GM12878 (cell line): ENCODE data around the gene CPB2. TPM values are rescaled to one million over a fixed set of nuclear protein-coding genes. Genes with fewer than 3 reads are reported as not detected.

Source experiments
- ATAC-seq: fragments of 200-7000 bp; cut with Tn5 transposase; 3 replicates; pipeline ENCODE4 v1.9.1; 2020; ENCODE audit warnings: mild to moderate bottlenecking, moderate library complexity
- BruUV-seq: library from RNA; stranded (reverse); fragments of 400-500 nt; replicated peaks from 2 replicates; lab custom pipeline; 2021; lab: Mats Ljungman, UMichigan
- CTCF ChIA-PET: fragments of 300-600 bp; sonication (Branson Sonifier 250); formaldehyde crosslinking; extraction: SDS; loops from one replicate; lab custom pipeline; 2021; ENCODE audit warnings: inconsistent platforms; lab: Yijun Ruan, JAX
- POLR2A ChIA-PET: fragments of 350-600 bp; formaldehyde crosslinking; extraction: SDS; loops from one replicate; lab custom pipeline; 2021; ENCODE audit warnings: inconsistent platforms; lab: Charles Lee
- RAD21 ChIA-PET: fragments of 300-600 bp; sonication (Branson Sonifier 250); formaldehyde crosslinking; loops from one replicate; lab custom pipeline; 2023; ENCODE audit warnings: antibody characterized with exemption; ENCODE audit not compliant: unreplicated experiment; lab: Charles Lee
- SMC1A ChIA-PET: fragments of 300-600 bp; sonication (Branson Sonifier 250); formaldehyde crosslinking; loops from one replicate; lab custom pipeline; 2023; ENCODE audit not compliant: unreplicated experiment, uncharacterized antibody; lab: Charles Lee
- DNase-seq: peaks from one replicate; pipeline ENCODE4 v3.0.0-alpha.2; 2011; ENCODE audit warnings: low read depth, low spot score
- FAIRE-seq: peaks from 3 replicates; lab custom pipeline; 2011; peaks lifted over from hg19 to GRCh38; lab: Jason Lieb, UNC
- H2AFZ ChIP-seq: 2 replicates; pipeline ENCODE4 v1.6.0; 2011; ENCODE audit warnings: low read depth, low read length, control low read depth; ENCODE audit not compliant: control insufficient read depth
- H3K27ac ChIP-seq: 2 replicates; pipeline ENCODE4 v1.5.1; 2011; ENCODE audit warnings: control low read depth; ENCODE audit not compliant: control insufficient read depth, insufficient read depth
- H3K27me3 ChIP-seq, 2 experiments: replicated peaks in 1 of 2; 2 replicates each; pipeline versions ENCODE4 v1.6.0 to v1.6.1; 2011; ENCODE audit warnings: low read length in 1 of 2; ENCODE audit not compliant: control insufficient read depth in 2 of 2, insufficient read depth in 2 of 2
- H3K36me3 ChIP-seq, 2 experiments: 2 replicates each; pipeline ENCODE4 v1.5.1; 2011; ENCODE audit warnings: low read length in 1 of 2; ENCODE audit not compliant: control insufficient read depth in 2 of 2, insufficient read depth in 2 of 2
- H3K4me1 ChIP-seq: 2 replicates; pipeline ENCODE4 v1.6.1; 2011; ENCODE audit warnings: mild to moderate bottlenecking, low read length, moderate library complexity, mixed read lengths; ENCODE audit not compliant: control insufficient read depth, insufficient read depth
- H3K4me2 ChIP-seq: 2 replicates; pipeline ENCODE4 v1.6.0; 2011; ENCODE audit warnings: control low read depth; ENCODE audit not compliant: control insufficient read depth, insufficient read depth
- H3K4me3 ChIP-seq: fragments of 200-600 bp; sonication (generic); 2 replicates; pipeline ENCODE4 v1.5.1; 2016
- H3K79me2 ChIP-seq: 2 replicates; pipeline ENCODE4 v1.6.0; 2011; ENCODE audit warnings: low read length; ENCODE audit not compliant: control insufficient read depth, insufficient read depth
- H3K9ac ChIP-seq: 2 replicates; pipeline ENCODE4 v1.8.0; 2011; ENCODE audit warnings: low read length, control low read depth, mixed read lengths; ENCODE audit not compliant: control insufficient read depth, insufficient read depth
- H3K9me3 ChIP-seq: replicated peaks from 3 replicates; pipeline ENCODE4 v1.5.1; 2011; ENCODE audit warnings: mild to moderate bottlenecking, low read length; ENCODE audit not compliant: control insufficient read depth, insufficient read depth
- H4K20me1 ChIP-seq: 2 replicates; pipeline ENCODE4 v1.6.0; 2011; ENCODE audit not compliant: control insufficient read depth, insufficient read depth
- ETV6 ChIP-seq, 2 experiments: fragments of 450-650 bp in 1 of 2; IDR thresholded peaks in 1 of 2; conservative IDR thresholded peaks in 1 of 2; 2 replicates each; pipeline ENCODE4 v1.6.1; 2014; ENCODE audit warnings: antibody characterized with exemption in 1 of 2, borderline replicate concordance in 1 of 2, low read depth in 1 of 2, mild to moderate bottlenecking in 1 of 2, moderate library complexity in 1 of 2
- GABPA ChIP-seq: IDR thresholded peaks from 2 replicates; pipeline ENCODE4 v1.6.1; 2014; ENCODE audit warnings: antibody characterized with exemption, low read depth, mild to moderate bottlenecking, inconsistent platforms
- NR2C1 ChIP-seq: fragments of 450-650 bp; IDR thresholded peaks from 2 replicates; pipeline ENCODE4 v1.6.1; 2017; ENCODE audit warnings: antibody characterized with exemption, mild to moderate bottlenecking, moderate library complexity
- PAX8 ChIP-seq: fragments of 450-650 bp; IDR thresholded peaks from 2 replicates; pipeline ENCODE4 v1.6.1; 2017; ENCODE audit warnings: mild to moderate bottlenecking, moderate library complexity
- RAD21 ChIP-seq: IDR thresholded peaks from 2 replicates; pipeline ENCODE4 v1.6.1; 2011; ENCODE audit warnings: mild to moderate bottlenecking, low read depth, low read length, moderate library complexity; ENCODE audit not compliant: insufficient read depth
- RBBP5 ChIP-seq: fragments of 200-600 bp; sonication (generic); conservative IDR thresholded peaks from 2 replicates; pipeline ENCODE4 v1.6.1; 2016
- TAF1 ChIP-seq: IDR thresholded peaks from 2 replicates; pipeline ENCODE4 v1.6.1; 2011; ENCODE audit warnings: mild to moderate bottlenecking, low read depth, low read length, borderline replicate concordance
- ZNF207 ChIP-seq: fragments of 450-650 bp; IDR thresholded peaks from 2 replicates; pipeline ENCODE4 v1.6.1; 2014; ENCODE audit warnings: antibody characterized with exemption, mild to moderate bottlenecking, borderline replicate concordance
- ZZZ3 ChIP-seq: IDR thresholded peaks from 2 replicates; pipeline ENCODE4 v1.6.1; 2011; ENCODE audit warnings: low read depth; ENCODE audit not compliant: control insufficient read depth, insufficient read length
- WGBS: methylation state at CpG from one replicate; pipeline ENCODE4 v1.1.6; 2016; ENCODE audit warnings: low lambda C conversion rate; ENCODE audit not compliant: insufficient replicate concordance, insufficient coverage; ENCODE audit errors: missing lambda C conversion rate; 5-methylcytosine and 5-hydroxymethylcytosine counted together
- in situ Hi-C: fragments of 300-500 bp; cut with MboI; formaldehyde crosslinking; loops from 9 replicates; pipeline ENCODE4 v1.14.3; 2018; ENCODE audit warnings: mixed read lengths
- intact Hi-C: fragments of 100-400 bp; cut with micrococcal nuclease; formaldehyde crosslinking; loops from one replicate; pipeline ENCODE4 v1.14.2; 2022; ENCODE audit not compliant: unreplicated experiment
- polyA plus RNA-seq, 11 experiments: library from polyadenylated mRNA; depleted of rRNA in 4 of 11; unstranded in 6 of 11; stranded (reverse) in 5 of 11; fragments of >200 nt; fragmentation: Nextera tagmentation in 4 of 11; fragmentation: Illumina TruSeq in 1 of 11; extraction: Ambion mirVana in 4 of 11; extraction: Trizol in 1 of 11; gene quantifications; 1 replicate in 1 of 11; 2 replicates in 10 of 11; pipeline versions ENCODE4 v1.2.1 to v1.2.3, GENCODE V29; 2011 to 2016; ENCODE audit warnings: inconsistent platforms in 2 of 11, missing spikeins in 2 of 11, low read depth in 1 of 11
- total RNA-seq, 4 experiments: library from RNA; depleted of rRNA in 3 of 4; stranded (reverse); fragments of >200 nt in 3 of 4; fragmentation: Illumina TruSeq in 1 of 4; extraction: Trizol in 1 of 4; gene quantifications; 2 replicates each; pipeline versions ENCODE4 v1.2.1 to v1.2.3, GENCODE V29; 2013 to 2021
- TF ChIP-seq, protein P1 (sequence below): IDR thresholded peaks from 2 replicates; pipeline ENCODE4 v1.6.1; 2012; ENCODE audit warnings: improper control_type of control experiment, low read depth, low read length; ENCODE audit not compliant: insufficient replicate concordance

Gene CPB2
- total and polyA plus RNA-seq, 10 of the 15 experiments (the other 5 are each of a cell fraction or from before 2014, with no cell fraction given) = 0.05 to 0.87 (median 0.13) TPM; not detected in 3

DNA sequence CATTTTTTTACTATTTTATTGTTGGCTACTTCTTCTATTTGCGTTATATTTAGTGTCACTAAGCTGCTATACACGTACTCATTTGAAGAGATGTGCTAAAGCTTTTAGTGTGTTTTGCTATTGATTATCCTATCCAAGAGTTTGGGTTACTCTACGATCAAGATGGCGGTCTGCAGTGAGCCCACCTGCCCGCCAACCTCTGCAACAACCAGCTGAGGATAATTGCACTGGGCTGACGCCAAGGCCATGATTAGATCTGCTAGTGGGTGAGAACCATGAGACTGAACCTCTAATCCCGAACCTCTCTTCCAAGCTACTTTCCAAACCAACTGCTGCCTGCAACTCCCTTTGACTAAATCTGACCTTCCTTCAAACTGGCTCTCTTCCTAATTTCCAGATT, 1.8 kb downstream of the CPB2 start:
- intact Hi-C loops = no loop called here

More for the DNA sequence above, 1.8 kb downstream of the CPB2 start:
- no peaks in the 10 kb centered on the region for H3K36me3 ChIP-seq
- ChIA-PET CTCF (interaction anchor here (1.2 kb wide), 1 partner anchor 295 kb away, joined by 3 read pairs; no protein-coding TSS in a partner anchor), POLR2A (no interaction called here), SMC1A (interaction anchor here (0.9 to 1.7 kb wide), 3 partner anchors 9 to 48 kb away, joined by 3 to 4 read pairs (median 3); no protein-coding TSS in a partner anchor), RAD21 (interaction anchor here (1.0 kb wide), 1 partner anchor 31 kb away, joined by 3 read pairs; no protein-coding TSS in a partner anchor)
- FAIRE-seq = no peak
- H3K4me3 ChIP-seq = no peak overlapping the region
- peaks cover 20% of the 10 kb centered on the region for H3K4me1 ChIP-seq
- no TSS peak for BruUV-seq
- no peaks in the 10 kb centered on the region for H3K79me2 ChIP-seq
- DNase-seq = no peak
- no peak overlapping the region for H3K9ac ChIP-seq
- no peak overlapping the region for H2AFZ ChIP-seq
- ATAC-seq = no peak
- in situ Hi-C loops = no loop called here
- no peaks in the 10 kb centered on the region for H3K27me3 ChIP-seq
- no peak overlapping the region for H3K4me2 ChIP-seq
- no peak overlapping the region for H3K27ac ChIP-seq
- no peaks in the 10 kb centered on the region for H3K9me3 ChIP-seq
- TF ChIP-seq RAD21 = no peak
- no peak for TF ChIP-seq PAX8
- TF ChIP-seq TAF1 = no peak
- TF ChIP-seq, protein P1, sequence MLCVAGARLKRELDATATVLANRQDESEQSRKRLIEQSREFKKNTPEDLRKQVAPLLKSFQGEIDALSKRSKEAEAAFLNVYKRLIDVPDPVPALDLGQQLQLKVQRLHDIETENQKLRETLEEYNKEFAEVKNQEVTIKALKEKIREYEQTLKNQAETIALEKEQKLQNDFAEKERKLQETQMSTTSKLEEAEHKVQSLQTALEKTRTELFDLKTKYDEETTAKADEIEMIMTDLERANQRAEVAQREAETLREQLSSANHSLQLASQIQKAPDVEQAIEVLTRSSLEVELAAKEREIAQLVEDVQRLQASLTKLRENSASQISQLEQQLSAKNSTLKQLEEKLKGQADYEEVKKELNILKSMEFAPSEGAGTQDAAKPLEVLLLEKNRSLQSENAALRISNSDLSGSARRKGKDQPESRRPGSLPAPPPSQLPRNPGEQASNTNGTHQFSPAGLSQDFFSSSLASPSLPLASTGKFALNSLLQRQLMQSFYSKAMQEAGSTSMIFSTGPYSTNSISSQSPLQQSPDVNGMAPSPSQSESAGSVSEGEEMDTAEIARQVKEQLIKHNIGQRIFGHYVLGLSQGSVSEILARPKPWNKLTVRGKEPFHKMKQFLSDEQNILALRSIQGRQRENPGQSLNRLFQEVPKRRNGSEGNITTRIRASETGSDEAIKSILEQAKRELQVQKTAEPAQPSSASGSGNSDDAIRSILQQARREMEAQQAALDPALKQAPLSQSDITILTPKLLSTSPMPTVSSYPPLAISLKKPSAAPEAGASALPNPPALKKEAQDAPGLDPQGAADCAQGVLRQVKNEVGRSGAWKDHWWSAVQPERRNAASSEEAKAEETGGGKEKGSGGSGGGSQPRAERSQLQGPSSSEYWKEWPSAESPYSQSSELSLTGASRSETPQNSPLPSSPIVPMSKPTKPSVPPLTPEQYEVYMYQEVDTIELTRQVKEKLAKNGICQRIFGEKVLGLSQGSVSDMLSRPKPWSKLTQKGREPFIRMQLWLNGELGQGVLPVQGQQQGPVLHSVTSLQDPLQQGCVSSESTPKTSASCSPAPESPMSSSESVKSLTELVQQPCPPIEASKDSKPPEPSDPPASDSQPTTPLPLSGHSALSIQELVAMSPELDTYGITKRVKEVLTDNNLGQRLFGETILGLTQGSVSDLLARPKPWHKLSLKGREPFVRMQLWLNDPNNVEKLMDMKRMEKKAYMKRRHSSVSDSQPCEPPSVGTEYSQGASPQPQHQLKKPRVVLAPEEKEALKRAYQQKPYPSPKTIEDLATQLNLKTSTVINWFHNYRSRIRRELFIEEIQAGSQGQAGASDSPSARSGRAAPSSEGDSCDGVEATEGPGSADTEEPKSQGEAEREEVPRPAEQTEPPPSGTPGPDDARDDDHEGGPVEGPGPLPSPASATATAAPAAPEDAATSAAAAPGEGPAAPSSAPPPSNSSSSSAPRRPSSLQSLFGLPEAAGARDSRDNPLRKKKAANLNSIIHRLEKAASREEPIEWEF = no peak
- no peak for TF ChIP-seq RBBP5
- TF ChIP-seq ETV6 (conservative IDR thresholded peaks at IDR 0.05 in 1 of 2, IDR thresholded peaks at IDR 0.05 in 1 of 2; ENCODE audit: borderline replicate concordance in 1 of 2, low read depth in 1 of 2) = no peak
- TF ChIP-seq ZNF207 = no peak
- no peak for TF ChIP-seq ZZZ3
- TF ChIP-seq NR2C1 = no peak
- TF ChIP-seq GABPA = no peak
- WGBS = 89% methylated on average over 7 of the region's 7 CpGs
- no peaks in the 10 kb centered on the region for H4K20me1 ChIP-seq
